Measurements from ENCODE around the gene OAT.

DNA sequence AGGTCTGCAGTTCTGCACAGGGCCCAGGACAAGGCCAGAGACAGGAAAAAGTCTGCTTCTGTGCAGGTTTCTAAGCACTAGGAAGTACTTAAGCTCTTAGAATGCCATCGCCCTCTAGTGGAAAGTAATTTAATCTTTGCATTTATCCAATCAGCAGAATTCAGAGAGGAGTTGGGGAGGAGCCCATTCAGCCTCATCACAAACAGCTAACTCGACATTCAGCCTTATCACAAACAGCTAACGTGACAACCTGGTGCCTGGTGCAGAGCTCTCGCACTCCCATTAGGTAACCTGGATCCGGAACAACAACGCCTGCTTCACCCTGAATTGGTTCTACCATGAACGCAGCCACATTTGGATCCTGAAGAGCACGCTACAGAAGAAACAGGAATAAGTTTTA is 15.2 kb downstream of the OAT start:
- TF ChIP-seq, protein P1, sequence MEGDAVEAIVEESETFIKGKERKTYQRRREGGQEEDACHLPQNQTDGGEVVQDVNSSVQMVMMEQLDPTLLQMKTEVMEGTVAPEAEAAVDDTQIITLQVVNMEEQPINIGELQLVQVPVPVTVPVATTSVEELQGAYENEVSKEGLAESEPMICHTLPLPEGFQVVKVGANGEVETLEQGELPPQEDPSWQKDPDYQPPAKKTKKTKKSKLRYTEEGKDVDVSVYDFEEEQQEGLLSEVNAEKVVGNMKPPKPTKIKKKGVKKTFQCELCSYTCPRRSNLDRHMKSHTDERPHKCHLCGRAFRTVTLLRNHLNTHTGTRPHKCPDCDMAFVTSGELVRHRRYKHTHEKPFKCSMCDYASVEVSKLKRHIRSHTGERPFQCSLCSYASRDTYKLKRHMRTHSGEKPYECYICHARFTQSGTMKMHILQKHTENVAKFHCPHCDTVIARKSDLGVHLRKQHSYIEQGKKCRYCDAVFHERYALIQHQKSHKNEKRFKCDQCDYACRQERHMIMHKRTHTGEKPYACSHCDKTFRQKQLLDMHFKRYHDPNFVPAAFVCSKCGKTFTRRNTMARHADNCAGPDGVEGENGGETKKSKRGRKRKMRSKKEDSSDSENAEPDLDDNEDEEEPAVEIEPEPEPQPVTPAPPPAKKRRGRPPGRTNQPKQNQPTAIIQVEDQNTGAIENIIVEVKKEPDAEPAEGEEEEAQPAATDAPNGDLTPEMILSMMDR (IDR thresholded peaks at IDR 0.05; ENCODE audit: insufficient read depth, low read length) = peak; percentile 67
- no peak for TF ChIP-seq SPI1 (IDR thresholded peaks at IDR 0.05; ENCODE audit: borderline replicate concordance, low read depth)
- TF ChIP-seq POLR2AphosphoS5 (IDR thresholded peaks at IDR 0.05; ENCODE audit: low read depth) = no peak
- TF ChIP-seq, protein P2, sequence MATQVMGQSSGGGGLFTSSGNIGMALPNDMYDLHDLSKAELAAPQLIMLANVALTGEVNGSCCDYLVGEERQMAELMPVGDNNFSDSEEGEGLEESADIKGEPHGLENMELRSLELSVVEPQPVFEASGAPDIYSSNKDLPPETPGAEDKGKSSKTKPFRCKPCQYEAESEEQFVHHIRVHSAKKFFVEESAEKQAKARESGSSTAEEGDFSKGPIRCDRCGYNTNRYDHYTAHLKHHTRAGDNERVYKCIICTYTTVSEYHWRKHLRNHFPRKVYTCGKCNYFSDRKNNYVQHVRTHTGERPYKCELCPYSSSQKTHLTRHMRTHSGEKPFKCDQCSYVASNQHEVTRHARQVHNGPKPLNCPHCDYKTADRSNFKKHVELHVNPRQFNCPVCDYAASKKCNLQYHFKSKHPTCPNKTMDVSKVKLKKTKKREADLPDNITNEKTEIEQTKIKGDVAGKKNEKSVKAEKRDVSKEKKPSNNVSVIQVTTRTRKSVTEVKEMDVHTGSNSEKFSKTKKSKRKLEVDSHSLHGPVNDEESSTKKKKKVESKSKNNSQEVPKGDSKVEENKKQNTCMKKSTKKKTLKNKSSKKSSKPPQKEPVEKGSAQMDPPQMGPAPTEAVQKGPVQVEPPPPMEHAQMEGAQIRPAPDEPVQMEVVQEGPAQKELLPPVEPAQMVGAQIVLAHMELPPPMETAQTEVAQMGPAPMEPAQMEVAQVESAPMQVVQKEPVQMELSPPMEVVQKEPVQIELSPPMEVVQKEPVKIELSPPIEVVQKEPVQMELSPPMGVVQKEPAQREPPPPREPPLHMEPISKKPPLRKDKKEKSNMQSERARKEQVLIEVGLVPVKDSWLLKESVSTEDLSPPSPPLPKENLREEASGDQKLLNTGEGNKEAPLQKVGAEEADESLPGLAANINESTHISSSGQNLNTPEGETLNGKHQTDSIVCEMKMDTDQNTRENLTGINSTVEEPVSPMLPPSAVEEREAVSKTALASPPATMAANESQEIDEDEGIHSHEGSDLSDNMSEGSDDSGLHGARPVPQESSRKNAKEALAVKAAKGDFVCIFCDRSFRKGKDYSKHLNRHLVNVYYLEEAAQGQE (IDR thresholded peaks at IDR 0.05; ENCODE audit: insufficient replicate concordance, low read depth) = no peak
- 0 out of 2 replicates have a peak, but pooled peaks have one; percentile 9 for TF ChIP-seq GABPA (IDR thresholded peaks at IDR 0.05; ENCODE audit: low read depth)
